A673 (cell line): ENCODE data around the gene ACYP2. TPM values are rescaled to one million over a fixed set of nuclear protein-coding genes. Genes with fewer than 3 reads are reported as not detected.

Source experiments
- BruUV-seq: library from RNA; stranded (reverse); fragments of 400-500 nt; replicated peaks from 2 replicates; lab custom pipeline; 2021; lab: Mats Ljungman, UMichigan
- CTCF ChIA-PET: fragments of 300-600 bp; sonication (Branson Sonifier 250); formaldehyde crosslinking; loops from one replicate; lab custom pipeline; 2022; ENCODE audit warnings: antibody characterized with exemption; lab: Charles Lee
- POLR2A ChIA-PET: fragments of 300-600 bp; sonication (Branson Sonifier 250); formaldehyde crosslinking; loops from one replicate; lab custom pipeline; 2022; ENCODE audit warnings: antibody characterized with exemption; ENCODE audit not compliant: low non-redundant PET; lab: Charles Lee
- DNase-seq: peaks from one replicate; pipeline ENCODE4 v3.0.0-alpha.2; 2015; ENCODE audit warnings: low spot score
- H3K27ac ChIP-seq: fragments of 200-600 bp; sonication (generic); 2 replicates; pipeline ENCODE4 v1.5.1; 2016; ENCODE audit warnings: mixed run types, low read depth, mild to moderate bottlenecking, mixed read lengths, antibody characterized with exemption, low read length; ENCODE audit not compliant: poor library complexity, severe bottlenecking
- H3K27me3 ChIP-seq: fragments of 200-600 bp; sonication (generic); replicated peaks from 2 replicates; pipeline ENCODE4 v1.6.1; 2017; ENCODE audit warnings: mixed run types, low read depth, mild to moderate bottlenecking, mixed read lengths, antibody characterized with exemption, low read length; ENCODE audit not compliant: insufficient read depth, poor library complexity
- H3K36me3 ChIP-seq: fragments of 200-600 bp; sonication (generic); 2 replicates; pipeline ENCODE4 v1.6.1; 2016; ENCODE audit warnings: mixed run types, mild to moderate bottlenecking, mixed read lengths, antibody characterized with exemption, low read length; ENCODE audit not compliant: insufficient read depth, poor library complexity, severe bottlenecking
- H3K4me1 ChIP-seq: fragments of 200-600 bp; sonication (generic); 2 replicates; pipeline ENCODE4 v1.6.1; 2017; ENCODE audit warnings: mixed run types, mild to moderate bottlenecking, mixed read lengths, antibody characterized with exemption, low read length; ENCODE audit not compliant: insufficient read depth, poor library complexity, severe bottlenecking
- H3K4me3 ChIP-seq: fragments of 200-600 bp; sonication (generic); 2 replicates; pipeline ENCODE4 v1.5.1; 2016; ENCODE audit warnings: low read depth, mixed run types, mild to moderate bottlenecking, mixed read lengths, low read length; ENCODE audit not compliant: poor library complexity, severe bottlenecking
- H3K9me3 ChIP-seq: fragments of 200-600 bp; sonication (generic); 2 replicates; pipeline ENCODE4 v1.6.1; 2016; ENCODE audit warnings: mixed run types, low read depth, mild to moderate bottlenecking, mixed read lengths, antibody characterized with exemption, low read length; ENCODE audit not compliant: poor library complexity, severe bottlenecking
- CTCF ChIP-seq: fragments of 300-800, 200-600 bp; sonication (generic); conservative IDR thresholded peaks from 2 replicates; pipeline ENCODE4 v1.5.1; 2017; ENCODE audit warnings: low read depth, mild to moderate bottlenecking, antibody characterized with exemption, low read length, moderate library complexity, mixed read lengths
- EZH2 ChIP-seq: fragments of 200-600 bp; sonication (generic); IDR thresholded peaks from 2 replicates; pipeline ENCODE4 v1.6.1; 2017; ENCODE audit warnings: borderline replicate concordance, low read depth, mild to moderate bottlenecking, mixed read lengths, antibody characterized with exemption, low read length; ENCODE audit not compliant: poor library complexity, severe bottlenecking
- intact Hi-C: fragments of 100-400 bp; cut with micrococcal nuclease; formaldehyde crosslinking; loops from one replicate; pipeline ENCODE4 v1.10.0; 2022; ENCODE audit not compliant: unreplicated experiment
- total RNA-seq: library from RNA; stranded (reverse); gene quantifications from 2 replicates; pipeline ENCODE4 v1.2.3, GENCODE V29; 2021

The ACYP2 gene
- total RNA-seq, 1 experiment from 2014 or later, result 10.1 TPM

- intact Hi-C loops, result no loop called here
These were observed 97.0 kb downstream of the ACYP2 start for GRCh38 chr2:54212456-54212855.

GRCh38 chr2:54213082-54213481, 97.7 kb downstream of the ACYP2 start:
- BruUV-seq, result no TSS peak
- CTCF ChIA-PET, result no interaction called here
- TF ChIP-seq EZH2, result no peak
- no peak for TF ChIP-seq CTCF

More at GRCh38 chr2:54212456-54212855, 97.0 kb downstream of the ACYP2 start:
- CTCF ChIA-PET, result no interaction called here
- no TSS peak for BruUV-seq
- POLR2A ChIA-PET, result no interaction called here
- Histone ChIP-seq H3K27me3 (no peaks in the 10 kb centered on the region), H3K27ac (no peak overlapping the region), H3K9me3 (no peaks in the 10 kb centered on the region), H3K4me1 (peaks cover 21% of the 10 kb centered on the region), H3K4me3 (no peak overlapping the region), H3K36me3 (no peaks in the 10 kb centered on the region)
- TF ChIP-seq CTCF (no peak), EZH2 (no peak)
- no peak for DNase-seq

GRCh38 chr2:54224997-54225396, 109.6 kb downstream of the ACYP2 start:
- intact Hi-C loops, result no loop called here
- BruUV-seq, result no TSS peak
- POLR2A ChIA-PET, result no interaction called here
- CTCF ChIA-PET, result no interaction called here
- no peaks in the 10 kb centered on the region for H3K4me1 ChIP-seq
- H3K9me3 ChIP-seq, result no peaks in the 10 kb centered on the region
- H3K27ac ChIP-seq, result no peak overlapping the region
- H3K36me3 ChIP-seq, result no peaks in the 10 kb centered on the region
- TF ChIP-seq EZH2, result no peak
- no peak for TF ChIP-seq CTCF
- no peak for DNase-seq
- no peak overlapping the region for H3K4me3 ChIP-seq
- no peaks in the 10 kb centered on the region for H3K27me3 ChIP-seq

More at GRCh38 chr2:54213082-54213481, 97.7 kb downstream of the ACYP2 start:
- no peaks in the 10 kb centered on the region for H3K9me3 ChIP-seq
- H3K27me3 ChIP-seq, result no peaks in the 10 kb centered on the region
- no peak for DNase-seq
- intact Hi-C loops, result no loop called here
- no peaks in the 10 kb centered on the region for H3K36me3 ChIP-seq
- no peak overlapping the region for H3K4me3 ChIP-seq
- H3K4me1 ChIP-seq, result peaks cover 15% of the 10 kb centered on the region
- POLR2A ChIA-PET, result no interaction called here
- no peak overlapping the region for H3K27ac ChIP-seq
